ENCODE data around the gene BPTF. TPM values are rescaled to one million over a fixed set of nuclear protein-coding genes. Genes with fewer than 3 reads are reported as not detected.
A peak's percentile ranks its signal among the peaks of the same experiment; 100 is the strongest.

Gene BPTF
- total and polyA plus RNA-seq, 2 of the 13 experiments (the other 11 are each of a cell fraction or from before 2014, with no cell fraction given), result 43.5 to 66.1 TPM

DNA sequence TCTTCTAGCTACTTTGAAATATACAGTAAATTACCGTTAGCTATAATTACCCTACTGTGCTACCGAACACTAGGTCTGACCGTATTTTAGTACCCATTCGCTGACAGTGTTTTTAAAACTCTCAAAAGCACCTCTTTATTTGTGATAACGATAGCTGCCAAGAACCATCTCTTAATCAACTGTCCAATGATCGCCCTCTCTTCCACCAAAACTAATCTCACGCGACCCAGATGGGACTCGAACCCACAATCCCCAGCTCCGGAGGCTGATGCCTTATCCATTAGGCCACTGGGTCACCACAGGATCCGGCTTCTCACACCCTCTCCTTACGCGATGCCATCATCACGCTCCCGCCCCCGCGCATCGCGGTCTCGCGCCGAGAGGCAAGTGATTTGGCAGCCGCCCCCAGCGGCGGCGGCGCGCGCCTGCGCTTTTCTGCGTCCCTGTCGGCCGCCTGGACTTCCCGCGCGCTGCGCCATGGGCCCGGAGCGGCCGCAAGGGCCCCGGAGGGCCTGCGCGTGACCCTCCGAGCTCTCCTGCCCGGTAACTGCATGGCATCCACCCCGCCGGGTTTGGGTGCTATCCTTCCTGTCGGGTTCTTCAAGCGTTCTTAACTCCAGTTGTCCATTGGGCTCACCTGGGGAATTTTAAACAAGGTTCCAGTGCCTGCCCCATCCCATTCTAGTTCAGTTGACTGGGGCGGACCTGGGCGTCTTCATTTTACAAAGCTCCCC is 194.5 kb downstream of the BPTF start (continued):
- TF ChIP-seq ASH2L (IDR thresholded peaks at IDR 0.05; ENCODE audit: insufficient read length, low read depth, low read length) (peak; percentile 91), REL (CRISPR knock-in tag; conservative IDR thresholded peaks at IDR 0.05) (0 out of 2 replicates have a peak, but pooled peaks have one; percentile 84), ZNF775 (CRISPR knock-in tag; IDR thresholded peaks at IDR 0.05; ENCODE audit: borderline replicate concordance) (peak; percentile 11; the same call in 1 of the 2 replicates), ZNF557 (CRISPR knock-in tag; IDR thresholded peaks at IDR 0.05) (peak; percentile 97; the same call in 1 of the 2 replicates), ZBTB42 (CRISPR knock-in tag; IDR thresholded peaks at IDR 0.05) (peak; percentile 73; the same call in 1 of the 2 replicates), ZNF282 (IDR thresholded peaks at IDR 0.05; ENCODE audit: partially characterized antibody) (no peak), ZNF256 (CRISPR knock-in tag; conservative IDR thresholded peaks at IDR 0.05) (peak; percentile 80; the same call in 1 of the 2 replicates), KAT7 (CRISPR knock-in tag; IDR thresholded peaks at IDR 0.05; ENCODE audit: borderline replicate concordance) (peak; percentile 75; the same call in 1 of the 2 replicates), TBX3 (IDR thresholded peaks at IDR 0.05; ENCODE audit: borderline replicate concordance) (peak; percentile 74), U2AF1 (optimal IDR thresholded peaks at IDR 0.05; ENCODE audit: low read depth, low read length) (no peak), MIER3 (CRISPR knock-in tag; IDR thresholded peaks at IDR 0.05; ENCODE audit: borderline replicate concordance) (peak; percentile 92; the same call in 1 of the 2 replicates), ZBTB38 (CRISPR knock-in tag; IDR thresholded peaks at IDR 0.05) (peak; percentile 94), JUNB (CRISPR knock-in tag; IDR thresholded peaks at IDR 0.05; ENCODE audit: borderline replicate concordance) (no peak; the same call in 1 of the 2 replicates), RFX3 (CRISPR knock-in tag; IDR thresholded peaks at IDR 0.05) (no peak; the same call in 1 of the 2 replicates), STAG1 (CRISPR knock-in tag; IDR thresholded peaks at IDR 0.05) (no peak; the same call in 1 of the 2 replicates), THAP11 (CRISPR knock-in tag; IDR thresholded peaks at IDR 0.05) (peak; percentile 89), ARHGAP35 (CRISPR knock-in tag; IDR thresholded peaks at IDR 0.05; ENCODE audit: borderline replicate concordance) (peak; percentile 61; the same call in 1 of the 2 replicates), ZNF549 (CRISPR knock-in tag; IDR thresholded peaks at IDR 0.05) (peak; percentile 96), ZFP90 (CRISPR knock-in tag; IDR thresholded peaks at IDR 0.05; ENCODE audit: borderline replicate concordance) (peak; percentile 55; the same call in 1 of the 2 replicates), MTF2 (CRISPR knock-in tag; IDR thresholded peaks at IDR 0.05; ENCODE audit: borderline replicate concordance) (peak; percentile 73; the same call in 1 of the 2 replicates), SSRP1 (CRISPR knock-in tag; IDR thresholded peaks at IDR 0.05) (peak; percentile 98), RCOR2 (CRISPR knock-in tag; IDR thresholded peaks at IDR 0.05) (peak; percentile 95), POGZ (CRISPR knock-in tag; IDR thresholded peaks at IDR 0.05) (peak; percentile 89), ZFY (CRISPR knock-in tag; IDR thresholded peaks at IDR 0.05) (peak; percentile 97), MAFF (IDR thresholded peaks at IDR 0.05; ENCODE audit: low read depth, low read length) (no peak), ZNF20 (CRISPR knock-in tag; IDR thresholded peaks at IDR 0.05) (peak; percentile 74; the same call in 1 of the 2 replicates)
- TF ChIP-seq, protein P1, sequence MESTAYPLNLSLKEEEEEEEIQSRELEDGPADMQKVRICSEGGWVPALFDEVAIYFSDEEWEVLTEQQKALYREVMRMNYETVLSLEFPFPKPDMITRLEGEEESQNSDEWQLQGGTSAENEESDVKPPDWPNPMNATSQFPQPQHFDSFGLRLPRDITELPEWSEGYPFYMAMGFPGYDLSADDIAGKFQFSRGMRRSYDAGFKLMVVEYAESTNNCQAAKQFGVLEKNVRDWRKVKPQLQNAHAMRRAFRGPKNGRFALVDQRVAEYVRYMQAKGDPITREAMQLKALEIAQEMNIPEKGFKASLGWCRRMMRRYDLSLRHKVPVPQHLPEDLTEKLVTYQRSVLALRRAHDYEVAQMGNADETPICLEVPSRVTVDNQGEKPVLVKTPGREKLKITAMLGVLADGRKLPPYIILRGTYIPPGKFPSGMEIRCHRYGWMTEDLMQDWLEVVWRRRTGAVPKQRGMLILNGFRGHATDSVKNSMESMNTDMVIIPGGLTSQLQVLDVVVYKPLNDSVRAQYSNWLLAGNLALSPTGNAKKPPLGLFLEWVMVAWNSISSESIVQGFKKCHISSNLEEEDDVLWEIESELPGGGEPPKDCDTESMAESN (CRISPR knock-in tag; conservative IDR thresholded peaks at IDR 0.05), result peak; percentile 99
- TF ChIP-seq, protein P2, sequence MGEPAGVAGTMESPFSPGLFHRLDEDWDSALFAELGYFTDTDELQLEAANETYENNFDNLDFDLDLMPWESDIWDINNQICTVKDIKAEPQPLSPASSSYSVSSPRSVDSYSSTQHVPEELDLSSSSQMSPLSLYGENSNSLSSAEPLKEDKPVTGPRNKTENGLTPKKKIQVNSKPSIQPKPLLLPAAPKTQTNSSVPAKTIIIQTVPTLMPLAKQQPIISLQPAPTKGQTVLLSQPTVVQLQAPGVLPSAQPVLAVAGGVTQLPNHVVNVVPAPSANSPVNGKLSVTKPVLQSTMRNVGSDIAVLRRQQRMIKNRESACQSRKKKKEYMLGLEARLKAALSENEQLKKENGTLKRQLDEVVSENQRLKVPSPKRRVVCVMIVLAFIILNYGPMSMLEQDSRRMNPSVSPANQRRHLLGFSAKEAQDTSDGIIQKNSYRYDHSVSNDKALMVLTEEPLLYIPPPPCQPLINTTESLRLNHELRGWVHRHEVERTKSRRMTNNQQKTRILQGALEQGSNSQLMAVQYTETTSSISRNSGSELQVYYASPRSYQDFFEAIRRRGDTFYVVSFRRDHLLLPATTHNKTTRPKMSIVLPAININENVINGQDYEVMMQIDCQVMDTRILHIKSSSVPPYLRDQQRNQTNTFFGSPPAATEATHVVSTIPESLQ (CRISPR knock-in tag; conservative IDR thresholded peaks at IDR 0.05), result peak; percentile 68; the same call in 1 of the 2 replicates

All from HepG2 (cell line).